Effector memory CD4-positive, alpha-beta T cell (primary cell): Measurements from ENCODE around the gene PGP.

Source experiments
- DNase-seq, 3 donors: peaks; one replicate each; pipeline ENCODE4 v3.0.0-alpha.2; 2020
- H3K27ac ChIP-seq: 2 replicates; pipeline ENCODE4 v1.7.0; 2013; ENCODE audit warnings: mild to moderate bottlenecking, low read length, moderate library complexity; ENCODE audit not compliant: insufficient read depth, poor library complexity, severe bottlenecking
- H3K27me3 ChIP-seq: replicated peaks from 2 replicates; pipeline ENCODE4 v1.7.0; 2013; ENCODE audit warnings: mild to moderate bottlenecking, low read length; ENCODE audit not compliant: insufficient read depth, control insufficient read depth, poor library complexity, severe bottlenecking
- H3K36me3 ChIP-seq: 2 replicates; pipeline ENCODE4 v1.7.0; 2013; ENCODE audit warnings: mild to moderate bottlenecking, low read length, moderate library complexity; ENCODE audit not compliant: control insufficient read depth, insufficient read depth
- H3K4me1 ChIP-seq: 2 replicates; pipeline ENCODE4 v1.7.0; 2013; ENCODE audit warnings: low read length, mild to moderate bottlenecking; ENCODE audit not compliant: control insufficient read depth, insufficient read depth, poor library complexity, severe bottlenecking
- H3K4me3 ChIP-seq: 2 replicates; pipeline ENCODE4 v1.7.0; 2013; ENCODE audit warnings: low read length, low read depth, mild to moderate bottlenecking; ENCODE audit not compliant: insufficient read depth, poor library complexity, severe bottlenecking
- H3K9me3 ChIP-seq: 2 replicates; pipeline ENCODE4 v1.7.0; 2013; ENCODE audit warnings: mild to moderate bottlenecking, low read length, moderate library complexity; ENCODE audit not compliant: control insufficient read depth

The PGP gene

DNA sequence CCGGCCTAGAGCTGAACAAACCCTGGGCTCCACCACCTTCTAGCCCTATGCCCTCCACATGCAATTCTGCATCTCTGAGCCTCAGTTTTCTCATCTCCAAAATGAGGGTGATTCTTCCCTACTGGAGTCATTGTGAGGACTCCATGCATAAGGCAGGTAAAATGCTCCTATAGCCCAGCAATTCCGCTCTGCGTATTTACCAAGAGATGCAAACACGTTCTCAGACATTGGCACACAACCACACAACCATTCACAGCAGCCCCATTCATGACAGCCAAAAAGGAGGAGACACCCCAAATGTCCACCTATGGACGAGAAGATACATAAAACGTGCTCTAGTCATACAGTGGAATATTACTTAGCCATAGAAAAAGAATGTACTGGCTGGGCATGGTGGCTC, 14.3 kb downstream of the PGP start:
- H3K4me3 ChIP-seq = no peak overlapping the region
- DNase-seq = no peak
- H3K9me3 ChIP-seq = no peaks in the 10 kb centered on the region
- H3K27ac ChIP-seq = no peak overlapping the region
- peaks cover 23% of the 10 kb centered on the region for H3K27me3 ChIP-seq
- H3K36me3 ChIP-seq = no peaks in the 10 kb centered on the region
- H3K4me1 ChIP-seq = peaks cover 16% of the 10 kb centered on the region

DNA sequence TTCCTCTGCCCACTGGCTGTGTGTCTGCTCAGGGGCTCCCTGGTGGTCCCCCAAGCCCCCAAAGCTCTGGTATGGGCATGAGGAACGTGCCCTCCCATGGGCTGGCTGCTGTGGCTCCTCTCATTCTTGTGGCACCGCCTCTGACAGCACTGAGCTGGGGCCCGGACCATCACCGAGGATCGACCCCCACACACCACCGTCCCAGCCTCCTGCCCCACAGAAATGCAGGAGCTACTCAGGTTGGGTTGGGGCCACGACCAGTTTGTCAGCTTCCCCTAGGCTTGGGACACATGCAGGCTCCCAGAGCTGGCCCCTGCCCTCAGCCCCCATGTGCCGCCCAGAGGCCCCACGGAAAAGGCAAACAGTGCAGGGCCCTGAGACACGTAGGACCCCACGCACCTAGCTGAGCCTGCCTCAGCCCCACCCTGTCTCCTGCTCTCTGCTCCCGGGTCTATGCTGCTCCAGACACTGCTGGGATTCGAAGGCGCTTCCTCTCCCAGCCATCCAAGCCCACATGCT, 15.0 kb downstream of the PGP start:
- Histone ChIP-seq H3K36me3 (no peaks in the 10 kb centered on the region), H3K4me1 (peaks cover 17% of the 10 kb centered on the region), H3K27me3 (peaks cover 30% of the 10 kb centered on the region), H3K4me3 (no peak overlapping the region), H3K9me3 (no peaks in the 10 kb centered on the region), H3K27ac (no peak overlapping the region)
- no peak for DNase-seq

GRCh38 chr16:2199095-2199494, 15.5 kb downstream of the PGP start:
- no peak overlapping the region for H3K4me3 ChIP-seq
- H3K27me3 ChIP-seq = peaks cover 32% of the 10 kb centered on the region
- no peak overlapping the region for H3K27ac ChIP-seq
- H3K36me3 ChIP-seq = no peaks in the 10 kb centered on the region
- no peak for DNase-seq
- H3K4me1 ChIP-seq = peaks cover 15% of the 10 kb centered on the region
- H3K9me3 ChIP-seq = no peaks in the 10 kb centered on the region

DNA sequence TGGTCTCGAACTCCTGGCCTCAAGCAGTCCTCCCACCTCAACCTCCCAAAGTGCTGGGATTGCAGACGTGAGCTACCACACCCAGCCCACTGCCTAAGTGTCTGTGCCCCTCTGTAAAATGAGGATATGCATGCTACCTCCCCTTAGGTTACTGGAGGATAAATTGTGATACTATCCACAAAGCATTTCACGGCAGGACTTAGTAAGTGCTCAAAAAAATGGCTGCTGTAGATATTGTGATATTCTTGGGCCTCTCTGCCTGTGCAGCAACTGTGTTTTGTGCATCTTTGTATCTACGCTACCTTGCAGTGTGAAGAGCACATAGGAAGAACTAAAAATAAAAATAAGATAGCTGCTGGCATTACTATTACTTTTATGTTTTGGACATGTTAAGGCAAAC, 16.4 kb downstream of the PGP start:
- Histone ChIP-seq H3K27ac (no peak overlapping the region), H3K9me3 (no peaks in the 10 kb centered on the region), H3K4me1 (peaks cover 15% of the 10 kb centered on the region), H3K27me3 (peaks cover 32% of the 10 kb centered on the region), H3K36me3 (no peaks in the 10 kb centered on the region), H3K4me3 (no peak overlapping the region)
- DNase-seq = no peak

- no peak for DNase-seq
- peaks cover 15% of the 10 kb centered on the region for H3K4me1 ChIP-seq
- no peak overlapping the region for H3K27ac ChIP-seq
- H3K36me3 ChIP-seq = no peaks in the 10 kb centered on the region
- H3K9me3 ChIP-seq = no peaks in the 10 kb centered on the region
- peaks cover 32% of the 10 kb centered on the region for H3K27me3 ChIP-seq
- no peak overlapping the region for H3K4me3 ChIP-seq
Observed at GRCh38 chr16:2197765-2198164, 16.9 kb downstream of the PGP start.

DNA sequence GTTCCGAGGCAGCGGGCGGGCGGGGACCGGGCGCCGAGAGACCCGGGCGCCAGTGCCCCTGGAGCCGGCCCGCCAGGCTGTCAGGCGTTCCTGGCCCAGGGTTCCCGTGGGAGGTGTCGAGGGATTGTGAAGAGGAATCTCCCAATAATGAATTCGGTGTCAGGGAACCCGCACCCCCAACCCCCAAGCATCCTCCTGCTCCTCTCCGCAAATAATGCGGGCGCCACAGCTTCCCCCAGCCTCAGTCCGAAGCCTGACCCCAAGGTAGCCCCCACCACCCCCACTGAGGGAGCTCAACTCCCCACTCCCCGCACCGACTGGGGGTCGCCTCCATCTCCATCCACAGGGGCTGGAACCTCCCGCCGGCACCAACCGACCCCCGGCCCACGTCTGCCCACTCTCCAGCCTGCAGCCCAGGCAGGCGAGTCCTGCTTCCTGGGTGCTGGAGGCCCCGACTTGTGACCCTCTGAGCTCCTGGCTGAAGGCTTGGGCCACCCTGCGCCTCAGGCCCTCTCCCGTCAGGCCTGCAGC, 17.6 kb downstream of the PGP start:
- Histone ChIP-seq H3K4me3 (no peak overlapping the region), H3K4me1 (peaks cover 15% of the 10 kb centered on the region), H3K27ac (no peak overlapping the region), H3K36me3 (no peaks in the 10 kb centered on the region), H3K9me3 (no peaks in the 10 kb centered on the region), H3K27me3 (peaks cover 32% of the 10 kb centered on the region)
- DNase-seq = no peak

- Histone ChIP-seq H3K27ac (no peak within 1 kb of the TSS), H3K4me1 (peaks cover 15% of the 10 kb centered on the region), H3K27me3 (peaks cover 32% of the 10 kb centered on the region), H3K36me3 (no peaks in the 10 kb centered on the region), H3K4me3 (peak within 1 kb of the TSS; percentile 37), H3K9me3 (no peaks in the 10 kb centered on the region)
- no peak for DNase-seq
Observed at GRCh38 chr16:2196162-2196980, 18.3 kb downstream of the PGP start, which contains the start of gene CASKIN1. TSS of gene CASKIN1 (minus strand) at chr16:2196605. CDS start at chr16:2196432, 173 bp downstream.

- H3K27ac ChIP-seq = no peak overlapping the region
- H3K36me3 ChIP-seq = no peaks in the 10 kb centered on the region
- DNase-seq = no peak
- peaks cover 32% of the 10 kb centered on the region for H3K27me3 ChIP-seq
- peaks cover 15% of the 10 kb centered on the region for H3K4me1 ChIP-seq
- H3K4me3 ChIP-seq = peak overlapping the region; percentile 37
- no peaks in the 10 kb centered on the region for H3K9me3 ChIP-seq
Observed at GRCh38 chr16:2195322-2196161, 19.1 kb downstream of the PGP start.

GRCh38 chr16:2194852-2195321, 19.8 kb downstream of the PGP start:
- Histone ChIP-seq H3K27ac (no peak overlapping the region), H3K9me3 (no peaks in the 10 kb centered on the region), H3K36me3 (no peaks in the 10 kb centered on the region), H3K4me3 (no peak overlapping the region), H3K27me3 (peaks cover 32% of the 10 kb centered on the region), H3K4me1 (peaks cover 15% of the 10 kb centered on the region)
- peak in 2 of 3 donors; percentile 29 to 34 for DNase-seq
